HUES48 (cell line): Measurements from ENCODE around the gene CELF4.

ENCODE experiments used
- H3K27ac ChIP-seq: one replicate; pipeline ENCODE4 v1.7.0; 2013; ENCODE audit warnings: low read depth, low read length, inconsistent platforms
- H3K27me3 ChIP-seq: 2 replicates; pipeline ENCODE4 v1.6.1; 2013; ENCODE audit warnings: mild to moderate bottlenecking, low read length; ENCODE audit not compliant: control insufficient read depth, insufficient read depth
- H3K36me3 ChIP-seq: 2 replicates; pipeline ENCODE4 v1.6.1; 2013; ENCODE audit warnings: low read length; ENCODE audit not compliant: control insufficient read depth, insufficient read depth
- H3K4me1 ChIP-seq: 2 replicates; pipeline ENCODE4 v1.6.1; 2013; ENCODE audit warnings: mild to moderate bottlenecking, low read length; ENCODE audit not compliant: control insufficient read depth, insufficient read depth
- H3K4me3 ChIP-seq: 2 replicates; pipeline ENCODE4 v1.5.1; 2013; ENCODE audit warnings: mild to moderate bottlenecking, low read depth, low read length
- H3K9ac ChIP-seq: 2 replicates; pipeline ENCODE4 v1.6.1; 2013; ENCODE audit warnings: mild to moderate bottlenecking, low read depth, low read length, moderate library complexity
- H3K9me3 ChIP-seq: 2 replicates; pipeline ENCODE4 v1.6.1; 2013; ENCODE audit warnings: low read length; ENCODE audit not compliant: control insufficient read depth, insufficient read depth

CELF4 gene

GRCh38 chr18:37483984-37484819 lies 81.4 kb downstream of the CELF4 start:
- H3K9me3 ChIP-seq: no peaks in the 10 kb centered on the region
- H3K27ac ChIP-seq: peak overlapping the region; percentile 74
- H3K36me3 ChIP-seq: no peaks in the 10 kb centered on the region
- peak overlapping the region; percentile 67; the same call in 1 of the 2 replicates for H3K9ac ChIP-seq
- peaks cover 30% of the 10 kb centered on the region for H3K4me1 ChIP-seq
- peak overlapping the region; percentile 57 for H3K4me3 ChIP-seq
- peaks cover 40% of the 10 kb centered on the region for H3K27me3 ChIP-seq

- Histone ChIP-seq H3K9me3 (no peaks in the 10 kb centered on the region), H3K9ac (no peak overlapping the region), H3K27me3 (peaks cover 32% of the 10 kb centered on the region), H3K27ac (peak overlapping the region; percentile 74), H3K4me3 (peak overlapping the region; percentile 57; the same call in 1 of the 2 replicates), H3K36me3 (no peaks in the 10 kb centered on the region), H3K4me1 (peaks cover 30% of the 10 kb centered on the region)
Observed at GRCh38 chr18:37483221-37483971, 82.2 kb downstream of the CELF4 start.

- Histone ChIP-seq H3K9me3 (no peaks in the 10 kb centered on the region), H3K36me3 (no peaks in the 10 kb centered on the region), H3K27me3 (peaks cover 23% of the 10 kb centered on the region), H3K4me3 (no peak overlapping the region), H3K9ac (no peak overlapping the region), H3K27ac (no peak overlapping the region), H3K4me1 (peaks cover 30% of the 10 kb centered on the region)
Observed at GRCh38 chr18:37482433-37482832, 83.2 kb downstream of the CELF4 start.

- no peaks in the 10 kb centered on the region for H3K9me3 ChIP-seq
- H3K27ac ChIP-seq: no peak overlapping the region
- no peaks in the 10 kb centered on the region for H3K36me3 ChIP-seq
- peaks cover 30% of the 10 kb centered on the region for H3K4me1 ChIP-seq
- no peak overlapping the region for H3K9ac ChIP-seq
- H3K27me3 ChIP-seq: peaks cover 18% of the 10 kb centered on the region
- H3K4me3 ChIP-seq: no peak overlapping the region
Observed at GRCh38 chr18:37482002-37482401, 83.6 kb downstream of the CELF4 start.

GRCh38 chr18:37481491-37481890 lies 84.1 kb downstream of the CELF4 start:
- Histone ChIP-seq H3K27me3 (peaks cover 13% of the 10 kb centered on the region), H3K9me3 (no peaks in the 10 kb centered on the region), H3K4me1 (peaks cover 31% of the 10 kb centered on the region), H3K4me3 (no peak overlapping the region), H3K36me3 (no peaks in the 10 kb centered on the region), H3K27ac (peak overlapping the region; percentile 33), H3K9ac (no peak overlapping the region)

- Histone ChIP-seq H3K36me3 (no peaks in the 10 kb centered on the region), H3K9me3 (no peaks in the 10 kb centered on the region), H3K4me1 (peaks cover 29% of the 10 kb centered on the region), H3K9ac (no peak overlapping the region), H3K27me3 (peaks cover 9% of the 10 kb centered on the region), H3K27ac (peak overlapping the region; percentile 33), H3K4me3 (no peak overlapping the region)
Observed at GRCh38 chr18:37481072-37481471, 84.5 kb downstream of the CELF4 start.

- no peak overlapping the region for H3K4me3 ChIP-seq
- H3K27ac ChIP-seq: no peak overlapping the region
- no peaks in the 10 kb centered on the region for H3K9me3 ChIP-seq
- no peak overlapping the region for H3K9ac ChIP-seq
- no peaks in the 10 kb centered on the region for H3K36me3 ChIP-seq
- no peaks in the 10 kb centered on the region for H3K27me3 ChIP-seq
- H3K4me1 ChIP-seq: peaks cover 5% of the 10 kb centered on the region; the same call in 1 of the 2 replicates
Observed at GRCh38 chr18:37476611-37477295, 88.8 kb downstream of the CELF4 start.

- H3K27me3 ChIP-seq: no peaks in the 10 kb centered on the region
- H3K36me3 ChIP-seq: no peaks in the 10 kb centered on the region
- H3K4me1 ChIP-seq: peaks cover 5% of the 10 kb centered on the region; the same call in 1 of the 2 replicates
- H3K27ac ChIP-seq: no peak overlapping the region
- no peaks in the 10 kb centered on the region for H3K9me3 ChIP-seq
- H3K9ac ChIP-seq: no peak overlapping the region
- no peak overlapping the region for H3K4me3 ChIP-seq
Observed at GRCh38 chr18:37476182-37476581, 89.4 kb downstream of the CELF4 start.

- Histone ChIP-seq H3K27ac (no peak overlapping the region), H3K9ac (no peak overlapping the region), H3K27me3 (no peaks in the 10 kb centered on the region), H3K36me3 (no peaks in the 10 kb centered on the region), H3K4me1 (peaks cover 5% of the 10 kb centered on the region; the same call in 1 of the 2 replicates), H3K4me3 (no peak overlapping the region), H3K9me3 (no peaks in the 10 kb centered on the region)
Observed at GRCh38 chr18:37473195-37473840, 92.3 kb downstream of the CELF4 start.

GRCh38 chr18:37471637-37472036 lies 94.0 kb downstream of the CELF4 start:
- H3K4me1 ChIP-seq: peaks cover 4% of the 10 kb centered on the region; the same call in 1 of the 2 replicates
- H3K27ac ChIP-seq: no peak overlapping the region
- H3K9me3 ChIP-seq: no peaks in the 10 kb centered on the region
- no peak overlapping the region for H3K9ac ChIP-seq
- no peaks in the 10 kb centered on the region for H3K27me3 ChIP-seq
- no peaks in the 10 kb centered on the region for H3K36me3 ChIP-seq
- H3K4me3 ChIP-seq: no peak overlapping the region
